Stomach (tissue), 4 donors: ENCODE measurements around the gene RASSF6.

Source experiments
- EP300 ChIP-seq: sonication (generic); formaldehyde crosslinking; IDR thresholded peaks from one replicate; pipeline ENCODE4 v1.6.1; 2017; ENCODE audit warnings: antibody characterized with exemption
- POLR2A ChIP-seq, 4 donors: fragments of 450-650 bp; IDR thresholded peaks; one replicate each; pipeline ENCODE4 v1.6.1; 2016; ENCODE audit warnings: antibody characterized with exemption in 4 of 4, control low read depth in 2 of 4, mild to moderate bottlenecking in 1 of 4, moderate library complexity in 1 of 4
- POLR2AphosphoS5 ChIP-seq, 3 donors: sonication (generic); formaldehyde crosslinking; IDR thresholded peaks; one replicate each; pipeline ENCODE4 v1.6.1; 2016; ENCODE audit warnings: antibody characterized with exemption in 3 of 3
- TF ChIP-seq, protein P1 (sequence below), 7 experiments: fragments of 450-650 bp in 4 of 7; fragments of 200-600 bp in 3 of 7; sonication (generic) in 3 of 7; IDR thresholded peaks; one replicate each; pipeline ENCODE4 v1.5.1; 2016 to 2019; ENCODE audit warnings: antibody characterized with exemption in 7 of 7, control low read depth in 2 of 7, mild to moderate bottlenecking in 1 of 7

DNA sequence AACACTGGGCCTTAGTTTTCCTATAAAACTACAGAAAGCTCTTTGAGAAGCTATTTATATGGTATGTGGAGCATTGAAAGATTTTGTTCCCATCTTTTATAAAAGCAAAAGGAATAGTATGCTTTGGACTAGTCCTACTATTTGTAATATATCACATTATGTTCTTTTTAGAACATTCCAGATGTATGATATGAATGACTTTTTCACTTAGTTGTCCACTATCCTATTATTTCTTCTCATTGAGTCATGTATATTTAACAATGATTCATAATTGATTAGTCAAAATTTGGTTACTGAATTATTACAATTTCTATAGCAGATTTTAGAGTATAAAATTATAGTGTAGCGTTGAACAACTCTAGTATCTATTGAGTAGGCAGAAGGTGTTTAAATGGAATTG is 34.2 kb downstream of the RASSF6 start:
- TF ChIP-seq EP300 (no peak), POLR2A (IDR thresholded peaks at IDR 0.05) (no peak), POLR2AphosphoS5 (IDR thresholded peaks at IDR 0.05) (no peak)
- TF ChIP-seq, protein P1, sequence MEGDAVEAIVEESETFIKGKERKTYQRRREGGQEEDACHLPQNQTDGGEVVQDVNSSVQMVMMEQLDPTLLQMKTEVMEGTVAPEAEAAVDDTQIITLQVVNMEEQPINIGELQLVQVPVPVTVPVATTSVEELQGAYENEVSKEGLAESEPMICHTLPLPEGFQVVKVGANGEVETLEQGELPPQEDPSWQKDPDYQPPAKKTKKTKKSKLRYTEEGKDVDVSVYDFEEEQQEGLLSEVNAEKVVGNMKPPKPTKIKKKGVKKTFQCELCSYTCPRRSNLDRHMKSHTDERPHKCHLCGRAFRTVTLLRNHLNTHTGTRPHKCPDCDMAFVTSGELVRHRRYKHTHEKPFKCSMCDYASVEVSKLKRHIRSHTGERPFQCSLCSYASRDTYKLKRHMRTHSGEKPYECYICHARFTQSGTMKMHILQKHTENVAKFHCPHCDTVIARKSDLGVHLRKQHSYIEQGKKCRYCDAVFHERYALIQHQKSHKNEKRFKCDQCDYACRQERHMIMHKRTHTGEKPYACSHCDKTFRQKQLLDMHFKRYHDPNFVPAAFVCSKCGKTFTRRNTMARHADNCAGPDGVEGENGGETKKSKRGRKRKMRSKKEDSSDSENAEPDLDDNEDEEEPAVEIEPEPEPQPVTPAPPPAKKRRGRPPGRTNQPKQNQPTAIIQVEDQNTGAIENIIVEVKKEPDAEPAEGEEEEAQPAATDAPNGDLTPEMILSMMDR (IDR thresholded peaks at IDR 0.05): no peak
